OCI-LY7 (cell line): ENCODE results near the gene DIAPH2. TPM values are rescaled to one million over a fixed set of nuclear protein-coding genes. Genes with fewer than 3 reads are reported as not detected.

ENCODE experiments used
- BruUV-seq: library from RNA; stranded (reverse); fragments of 400-500 nt; replicated peaks from 2 replicates; lab custom pipeline; 2021; lab: Mats Ljungman, UMichigan
- CTCF ChIA-PET: fragments of 300-600 bp; sonication (Branson Sonifier 250); formaldehyde crosslinking; loops from one replicate; lab custom pipeline; 2022; ENCODE audit warnings: antibody characterized with exemption; ENCODE audit not compliant: unreplicated experiment; lab: Charles Lee
- POLR2A ChIA-PET: fragments of 300-600 bp; sonication (Branson Sonifier 250); formaldehyde crosslinking; loops from one replicate; lab custom pipeline; 2022; ENCODE audit warnings: antibody characterized with exemption; lab: Charles Lee
- DNase-seq: peaks from one replicate; pipeline ENCODE4 v3.0.0-alpha.2; 2015; ENCODE audit warnings: low spot score
- H2AFZ ChIP-seq: fragments of 200-600 bp; sonication (generic), shearing (Covaris generic); 2 replicates; pipeline ENCODE4 v1.6.1; 2014; ENCODE audit warnings: mild to moderate bottlenecking, antibody characterized with exemption, low read length, moderate library complexity
- H3K27ac ChIP-seq: fragments of 200-600 bp; sonication (generic); 2 replicates; pipeline ENCODE4 v1.5.1; 2014; ENCODE audit warnings: mixed run types, low read depth, mild to moderate bottlenecking, moderate library complexity, low read length, inconsistent platforms; ENCODE audit not compliant: poor library complexity, severe bottlenecking
- H3K36me3 ChIP-seq: fragments of 200-600 bp; sonication (generic); 2 replicates; pipeline ENCODE4 v1.6.1; 2014; ENCODE audit warnings: mild to moderate bottlenecking, antibody characterized with exemption, low read length, moderate library complexity, mixed read lengths; ENCODE audit not compliant: insufficient read depth
- H3K4me1 ChIP-seq: fragments of 200-600 bp; sonication (generic); 2 replicates; pipeline ENCODE4 v1.5.1; 2014; ENCODE audit warnings: mild to moderate bottlenecking, low read length; ENCODE audit not compliant: insufficient read depth, poor library complexity, severe bottlenecking
- H3K4me2 ChIP-seq: fragments of 200-600 bp; sonication (generic); 2 replicates; pipeline ENCODE4 v1.6.1; 2014; ENCODE audit warnings: mild to moderate bottlenecking, low read length
- H3K4me3 ChIP-seq: fragments of 200-600 bp; sonication (generic); 2 replicates; pipeline ENCODE4 v1.5.1; 2014; ENCODE audit warnings: mild to moderate bottlenecking, low read depth, low read length; ENCODE audit not compliant: poor library complexity, severe bottlenecking
- H3K79me2 ChIP-seq: fragments of 200-600 bp; sonication (generic); 2 replicates; pipeline ENCODE4 v1.6.1; 2016; ENCODE audit warnings: low read depth, mild to moderate bottlenecking, low read length, moderate library complexity, mixed read lengths; ENCODE audit not compliant: insufficient read depth
- H3K9me2 ChIP-seq: fragments of 200-600 bp; sonication (generic); 2 replicates; pipeline ENCODE4 v1.6.1; 2016; ENCODE audit warnings: mild to moderate bottlenecking, low read length, mixed read lengths; ENCODE audit not compliant: insufficient read depth
- H3K9me3 ChIP-seq: fragments of 200-600 bp; sonication (generic); 2 replicates; pipeline ENCODE4 v1.6.1; 2014; ENCODE audit warnings: mild to moderate bottlenecking, mixed run types, low read length, mixed read lengths
- H4K20me1 ChIP-seq: fragments of 200-600 bp; sonication (generic); 2 replicates; pipeline ENCODE4 v1.6.1; 2014; ENCODE audit warnings: mild to moderate bottlenecking, antibody characterized with exemption, low read length, moderate library complexity, mixed read lengths; ENCODE audit not compliant: insufficient read depth
- CTCF ChIP-seq: fragments of 200-600 bp; sonication (generic); conservative IDR thresholded peaks from 2 replicates; pipeline ENCODE4 v1.5.1; 2014; ENCODE audit warnings: mild to moderate bottlenecking, antibody characterized with exemption, low read length, moderate library complexity, mixed read lengths
- EZH2phosphoT487 ChIP-seq: fragments of 200-600 bp; sonication (generic); IDR thresholded peaks from 2 replicates; pipeline ENCODE4 v1.6.1; 2018; ENCODE audit warnings: low read depth, borderline replicate concordance, mild to moderate bottlenecking, mixed run types, antibody characterized with exemption, low read length, moderate library complexity, mixed read lengths
- intact Hi-C: fragments of 100-400 bp; cut with micrococcal nuclease; formaldehyde crosslinking; loops from one replicate; pipeline ENCODE4 v1.10.0; 2022; ENCODE audit not compliant: unreplicated experiment
- total RNA-seq, 2 experiments: library from RNA; depleted of rRNA in 1 of 2; stranded (reverse); fragments of >200 nt in 1 of 2; shearing (Covaris generic) in 1 of 2; gene quantifications; 2 replicates each; pipeline ENCODE4 v1.2.3, GENCODE V29; 2014 to 2022

Gene DIAPH2
- total RNA-seq, 2 experiments from 2014 or later = 21.3 to 21.5 TPM

GRCh38 chrX:97471071-97471470, 786.4 kb downstream of the DIAPH2 start:
- POLR2A ChIA-PET = no interaction called here
- TF ChIP-seq EZH2phosphoT487 (no peak), CTCF (no peak)
- Histone ChIP-seq H3K4me3 (no peak overlapping the region), H3K4me2 (no peak overlapping the region), H3K79me2 (no peaks in the 10 kb centered on the region), H3K9me3 (no peaks in the 10 kb centered on the region), H3K36me3 (no peaks in the 10 kb centered on the region), H3K27ac (no peak overlapping the region), H3K4me1 (no peaks in the 10 kb centered on the region), H2AFZ (no peak overlapping the region), H4K20me1 (no peaks in the 10 kb centered on the region), H3K9me2 (no peaks in the 10 kb centered on the region)
- intact Hi-C loops = no loop called here
- no TSS peak for BruUV-seq
- no peak for DNase-seq
- CTCF ChIA-PET = no interaction called here

GRCh38 chrX:97474933-97475332, 790.3 kb downstream of the DIAPH2 start:
- BruUV-seq = no TSS peak

More at GRCh38 chrX:97474933-97475332, 790.3 kb downstream of the DIAPH2 start:
- Histone ChIP-seq H3K9me3 (no peaks in the 10 kb centered on the region), H3K4me1 (no peaks in the 10 kb centered on the region), H3K36me3 (no peaks in the 10 kb centered on the region), H3K79me2 (no peaks in the 10 kb centered on the region), H2AFZ (no peak overlapping the region), H4K20me1 (no peaks in the 10 kb centered on the region), H3K9me2 (no peaks in the 10 kb centered on the region), H3K4me3 (no peak overlapping the region), H3K4me2 (no peak overlapping the region), H3K27ac (no peak overlapping the region)
- ChIA-PET CTCF (no interaction called here), POLR2A (interaction anchor here (1.8 kb wide), 1 partner anchor 8 kb away, joined by 8 read pairs; no protein-coding TSS in a partner anchor)
- no peak for DNase-seq
- intact Hi-C loops = no loop called here
- TF ChIP-seq CTCF (no peak), EZH2phosphoT487 (no peak)
